ENCODE results near the gene EPHB1.
A peak's percentile ranks its signal among the peaks of the same experiment; 100 is the strongest.

EPHB1 gene

DNA sequence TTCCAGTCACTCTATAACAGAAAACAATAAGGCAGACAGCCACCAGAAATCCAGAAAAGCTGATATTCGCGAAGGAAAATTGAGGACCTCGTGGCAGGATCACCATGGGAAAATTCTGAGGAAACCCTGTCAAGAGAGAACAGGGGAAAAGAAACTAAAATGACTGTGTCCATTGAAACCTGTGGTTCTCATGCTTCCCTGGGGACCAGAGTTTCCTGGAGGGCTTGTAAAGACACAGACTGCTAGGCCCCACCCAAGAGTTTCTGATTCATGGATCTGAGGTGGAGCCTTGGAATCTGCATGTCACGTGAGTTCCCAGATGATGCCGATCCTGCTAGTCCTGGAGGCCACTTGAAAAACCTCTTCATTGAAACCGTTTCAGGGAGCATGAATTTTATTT lies 420.5 kb downstream of the EPHB1 start:
- no peaks in the 10 kb centered on the region for H3K9me3 ChIP-seq (ENCODE audit: severe bottlenecking)

DNA sequence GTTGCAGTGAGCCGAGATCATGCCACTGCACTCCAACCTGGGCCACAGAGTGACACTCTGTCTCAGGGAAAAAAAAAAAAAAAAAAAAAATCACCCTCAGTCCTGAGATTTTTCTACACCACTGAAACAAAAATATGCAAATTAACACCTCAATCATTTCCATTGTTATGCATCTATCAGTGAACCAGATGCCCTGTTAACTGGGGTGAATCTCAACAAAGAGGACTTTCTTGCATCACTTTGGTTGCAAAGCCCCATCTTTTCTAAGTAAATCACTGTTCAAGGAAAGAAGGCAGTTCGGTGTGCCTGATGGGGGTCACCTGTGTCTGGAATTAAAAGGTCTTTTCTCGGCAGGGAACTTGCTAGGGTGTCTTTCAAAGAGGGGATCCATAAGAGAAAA lies 421.6 kb downstream of the EPHB1 start:
- no peaks in the 10 kb centered on the region for H3K9me3 ChIP-seq (ENCODE audit: severe bottlenecking)
- H3K27ac ChIP-seq = no peak overlapping the region
- no peak for DNase-seq
- H3K4me3 ChIP-seq (ENCODE audit: low read depth, low read length) = no peak overlapping the region
- TF ChIP-seq, protein P1, sequence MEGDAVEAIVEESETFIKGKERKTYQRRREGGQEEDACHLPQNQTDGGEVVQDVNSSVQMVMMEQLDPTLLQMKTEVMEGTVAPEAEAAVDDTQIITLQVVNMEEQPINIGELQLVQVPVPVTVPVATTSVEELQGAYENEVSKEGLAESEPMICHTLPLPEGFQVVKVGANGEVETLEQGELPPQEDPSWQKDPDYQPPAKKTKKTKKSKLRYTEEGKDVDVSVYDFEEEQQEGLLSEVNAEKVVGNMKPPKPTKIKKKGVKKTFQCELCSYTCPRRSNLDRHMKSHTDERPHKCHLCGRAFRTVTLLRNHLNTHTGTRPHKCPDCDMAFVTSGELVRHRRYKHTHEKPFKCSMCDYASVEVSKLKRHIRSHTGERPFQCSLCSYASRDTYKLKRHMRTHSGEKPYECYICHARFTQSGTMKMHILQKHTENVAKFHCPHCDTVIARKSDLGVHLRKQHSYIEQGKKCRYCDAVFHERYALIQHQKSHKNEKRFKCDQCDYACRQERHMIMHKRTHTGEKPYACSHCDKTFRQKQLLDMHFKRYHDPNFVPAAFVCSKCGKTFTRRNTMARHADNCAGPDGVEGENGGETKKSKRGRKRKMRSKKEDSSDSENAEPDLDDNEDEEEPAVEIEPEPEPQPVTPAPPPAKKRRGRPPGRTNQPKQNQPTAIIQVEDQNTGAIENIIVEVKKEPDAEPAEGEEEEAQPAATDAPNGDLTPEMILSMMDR (IDR thresholded peaks at IDR 0.05; ENCODE audit: low read depth, low read length) = no peak
- H3K27me3 ChIP-seq (ENCODE audit: insufficient read depth, low read depth, severe bottlenecking) = no peaks in the 10 kb centered on the region
- H3K36me3 ChIP-seq = no peaks in the 10 kb centered on the region

More for the DNA sequence above, 420.5 kb downstream of the EPHB1 start:
- no peaks in the 10 kb centered on the region for H3K36me3 ChIP-seq
- H3K27ac ChIP-seq = no peak overlapping the region
- no peak for DNase-seq
- no peaks in the 10 kb centered on the region for H3K27me3 ChIP-seq (ENCODE audit: insufficient read depth, low read depth, severe bottlenecking)
- H3K4me3 ChIP-seq (ENCODE audit: low read depth, low read length) = no peak overlapping the region
- TF ChIP-seq, protein P1 (IDR thresholded peaks at IDR 0.05; ENCODE audit: low read depth, low read length) = no peak

DNA sequence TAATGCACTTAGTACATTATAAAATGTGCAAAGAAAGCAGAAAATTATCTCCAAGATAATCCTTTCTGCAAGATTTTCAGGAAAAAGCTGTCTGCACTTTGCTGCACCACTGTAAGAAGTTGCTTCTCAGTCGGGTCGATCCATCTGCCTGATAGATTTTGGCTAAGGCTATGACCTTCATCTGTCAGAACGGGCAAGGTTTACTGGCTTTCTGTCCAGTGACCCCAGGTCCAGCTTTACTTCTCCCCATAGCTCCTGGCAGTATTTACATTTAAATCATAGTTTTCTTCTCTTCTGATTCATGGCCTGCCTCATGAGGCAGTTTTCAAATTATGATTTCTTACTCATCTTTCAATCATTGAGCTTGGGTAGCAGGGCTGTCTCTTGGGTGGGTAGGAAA lies 422.7 kb downstream of the EPHB1 start:
- Histone ChIP-seq H3K9me3 (ENCODE audit: severe bottlenecking) (no peaks in the 10 kb centered on the region), H3K36me3 (no peaks in the 10 kb centered on the region), H3K27me3 (ENCODE audit: insufficient read depth, low read depth, severe bottlenecking) (no peaks in the 10 kb centered on the region), H3K4me3 (ENCODE audit: low read depth, low read length) (no peak overlapping the region), H3K27ac (no peak overlapping the region)
- TF ChIP-seq, protein P1 (IDR thresholded peaks at IDR 0.05; ENCODE audit: low read depth, low read length) = no peak
- no peak for DNase-seq

DNA sequence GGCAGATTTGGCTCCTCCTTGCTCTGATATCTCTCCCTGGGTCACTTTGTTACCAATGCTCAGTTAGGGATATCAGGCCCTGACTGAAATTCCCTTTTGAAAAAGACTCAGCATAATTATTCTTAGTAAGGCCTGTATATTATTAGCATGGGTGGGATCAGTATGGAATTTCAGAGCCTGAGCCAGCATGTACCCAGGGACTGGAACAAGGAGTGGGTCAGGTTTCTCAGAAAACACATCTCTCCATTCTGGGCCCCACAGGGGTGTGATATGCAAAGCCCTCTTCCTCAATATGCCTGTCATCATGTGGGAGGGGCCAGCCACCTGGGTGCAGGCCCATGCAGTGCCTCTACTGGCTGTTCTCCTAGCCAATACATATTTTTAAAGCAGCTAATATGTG lies 423.2 kb downstream of the EPHB1 start:
- H3K27ac ChIP-seq = no peak overlapping the region
- H3K36me3 ChIP-seq = no peaks in the 10 kb centered on the region
- H3K4me3 ChIP-seq (ENCODE audit: low read depth, low read length) = no peak overlapping the region
- DNase-seq = no peak
- H3K9me3 ChIP-seq (ENCODE audit: severe bottlenecking) = no peaks in the 10 kb centered on the region
- no peaks in the 10 kb centered on the region for H3K27me3 ChIP-seq (ENCODE audit: insufficient read depth, low read depth, severe bottlenecking)
- TF ChIP-seq, protein P1 (IDR thresholded peaks at IDR 0.05; ENCODE audit: low read depth, low read length) = no peak

DNA sequence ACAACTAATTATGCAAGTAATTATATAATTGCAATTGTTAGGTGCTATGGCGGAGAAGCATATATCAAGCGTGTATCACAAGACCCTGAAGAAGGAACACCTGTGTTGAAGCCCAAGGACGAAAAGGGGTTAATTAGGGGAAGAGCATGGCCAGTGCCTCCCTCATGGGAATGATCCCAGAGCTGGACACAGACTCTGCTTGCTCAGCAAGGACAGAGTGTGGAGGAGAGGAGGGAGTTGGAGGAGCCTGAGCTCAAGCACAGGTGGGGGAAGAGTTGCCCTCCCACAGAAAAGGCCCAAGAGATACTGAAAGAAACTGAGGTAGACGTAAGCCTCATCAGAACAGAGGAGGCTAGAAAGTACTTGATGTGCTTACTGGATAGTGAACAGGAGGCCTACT lies 423.7 kb downstream of the EPHB1 start:
- DNase-seq = no peak
- Histone ChIP-seq H3K36me3 (no peaks in the 10 kb centered on the region), H3K9me3 (ENCODE audit: severe bottlenecking) (no peaks in the 10 kb centered on the region), H3K27me3 (ENCODE audit: insufficient read depth, low read depth, severe bottlenecking) (no peaks in the 10 kb centered on the region), H3K4me3 (ENCODE audit: low read depth, low read length) (no peak overlapping the region), H3K27ac (no peak overlapping the region)
- TF ChIP-seq, protein P1 (IDR thresholded peaks at IDR 0.05; ENCODE audit: low read depth, low read length) = no peak

DNA sequence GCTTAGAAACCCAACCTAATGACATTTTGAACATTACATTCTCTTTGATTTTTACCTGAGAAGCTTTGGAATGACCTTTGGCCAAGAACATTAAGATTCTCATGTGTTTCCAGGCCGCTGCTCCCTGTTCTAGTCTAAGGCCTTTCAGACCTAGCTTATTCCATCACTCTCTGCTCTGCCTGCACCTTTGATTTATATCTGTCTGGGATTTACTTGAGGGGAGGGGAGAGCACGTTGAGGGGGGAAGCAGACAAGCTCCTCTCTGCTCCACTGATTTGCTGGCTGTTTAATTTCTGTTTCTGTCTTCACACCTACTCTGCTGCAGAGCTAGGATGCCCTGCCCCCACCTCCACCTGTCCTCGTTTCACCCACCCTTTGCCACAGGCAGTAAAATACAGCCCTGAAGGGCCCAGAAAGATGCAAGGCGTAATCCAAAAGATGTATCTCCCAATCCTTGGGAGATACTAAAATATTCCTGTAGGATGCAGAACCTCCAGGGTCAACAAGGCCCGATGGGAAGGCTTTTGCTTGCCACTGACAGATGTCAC lies 429.8 kb downstream of the EPHB1 start:
- H3K9me3 ChIP-seq (ENCODE audit: severe bottlenecking) = no peaks in the 10 kb centered on the region
- no peak overlapping the region for H3K4me3 ChIP-seq (ENCODE audit: low read depth, low read length)
- H3K36me3 ChIP-seq = no peaks in the 10 kb centered on the region
- TF ChIP-seq, protein P1 (IDR thresholded peaks at IDR 0.05; ENCODE audit: low read depth, low read length) = no peak
- DNase-seq = peak; percentile 78
- H3K27ac ChIP-seq = peak overlapping the region; percentile 72
- H3K27me3 ChIP-seq (ENCODE audit: insufficient read depth, low read depth, severe bottlenecking) = no peaks in the 10 kb centered on the region

Measured in WERI-Rb-1 (cell line).